CD14-positive monocyte (primary cell): Measurements from ENCODE around the gene PRSS48. TPM values are rescaled to one million over a fixed set of nuclear protein-coding genes. Genes with fewer than 3 reads are reported as not detected.

Experiments
- DNase-seq, 3 donors: peaks; one replicate each; pipeline ENCODE4 v3.0.0-alpha.2; 2011 to 2022
- H2AFZ ChIP-seq: 2 replicates; pipeline ENCODE4 v1.6.0; 2012; ENCODE audit warnings: mild to moderate bottlenecking, low read depth, low read length, inconsistent platforms; ENCODE audit not compliant: insufficient read depth, poor library complexity, severe bottlenecking
- H3K27ac ChIP-seq, 2 donors: 1 replicate in 1 of 2; 2 replicates in 1 of 2; pipeline ENCODE4 v1.5.1; 2012 to 2013; ENCODE audit warnings: low read length in 2 of 2, control low read depth in 1 of 2, inconsistent platforms in 1 of 2, low read depth in 1 of 2, mild to moderate bottlenecking in 1 of 2
- H3K27me3 ChIP-seq, 2 donors: one replicate each; pipeline versions ENCODE4 v1.6.0 to v1.6.1; 2011 to 2013; ENCODE audit warnings: low read length in 2 of 2; ENCODE audit not compliant: control insufficient read depth in 2 of 2, insufficient read depth in 2 of 2
- H3K36me3 ChIP-seq, 2 donors: replicated peaks in 1 of 2; 1 replicate in 1 of 2; 2 replicates in 1 of 2; pipeline versions ENCODE4 v1.5.1 to v1.6.1; 2012 to 2013; ENCODE audit warnings: low read length in 2 of 2, control low read depth in 1 of 2, inconsistent platforms in 1 of 2, mild to moderate bottlenecking in 1 of 2; ENCODE audit not compliant: insufficient read depth in 2 of 2, control insufficient read depth in 1 of 2
- H3K4me1 ChIP-seq, 2 donors: 1 replicate in 1 of 2; 2 replicates in 1 of 2; pipeline versions ENCODE4 v1.5.1 to v1.6.1; 2012 to 2013; ENCODE audit warnings: low read length in 2 of 2, control low read depth in 1 of 2, inconsistent platforms in 1 of 2, mild to moderate bottlenecking in 1 of 2, moderate library complexity in 1 of 2; ENCODE audit not compliant: insufficient read depth in 2 of 2, control insufficient read depth in 1 of 2
- H3K4me2 ChIP-seq: replicated peaks from 2 replicates; pipeline ENCODE3; 2012; ENCODE audit warnings: low read length, moderate library complexity, mild to moderate bottlenecking; ENCODE audit not compliant: poor library complexity, severe bottlenecking; ENCODE audit errors: extremely low read depth
- H3K4me3 ChIP-seq, 3 experiments: fragments of 200-600 bp in 1 of 3; sonication (generic) in 1 of 3; replicated peaks in 1 of 3; 1 replicate in 2 of 3; 2 replicates in 1 of 3; pipeline ENCODE4 v1.5.1; 2011 to 2013; ENCODE audit warnings: low read length in 3 of 3, mild to moderate bottlenecking in 3 of 3, control low read depth in 2 of 3, low read depth in 2 of 3, inconsistent platforms in 1 of 3, moderate library complexity in 1 of 3
- H3K79me2 ChIP-seq: 2 replicates; pipeline ENCODE4 v1.6.0; 2012; ENCODE audit warnings: mild to moderate bottlenecking, control low read depth, inconsistent platforms, low read length, moderate library complexity; ENCODE audit not compliant: insufficient read depth
- H3K9ac ChIP-seq: 2 replicates; pipeline ENCODE4 v1.6.0; 2017; ENCODE audit warnings: low read length, mild to moderate bottlenecking; ENCODE audit not compliant: insufficient read depth, poor library complexity, severe bottlenecking
- H3K9me3 ChIP-seq, 2 donors: replicated peaks in 1 of 2; 1 replicate in 1 of 2; 2 replicates in 1 of 2; pipeline versions ENCODE4 v1.5.1 to v1.6.1; 2012 to 2013; ENCODE audit warnings: low read length in 2 of 2, control low read depth in 1 of 2; ENCODE audit not compliant: control insufficient read depth in 1 of 2, insufficient read depth in 1 of 2
- H4K20me1 ChIP-seq: 2 replicates; pipeline ENCODE4 v1.6.0; 2012; ENCODE audit warnings: mild to moderate bottlenecking, low read length, control low read depth, moderate library complexity; ENCODE audit not compliant: insufficient read depth
- H3K27ac Mint-ChIP-seq, 7 donors: one replicate each; pipeline ENCODE4 v1.8.0; 2020; ENCODE audit warnings: mild to moderate bottlenecking in 7 of 7, mixed read lengths in 7 of 7, moderate library complexity in 6 of 7, inconsistent platforms in 2 of 7
- H3K27me3 Mint-ChIP-seq, 3 donors: one replicate each; pipeline ENCODE4 v1.8.0; 2021 to 2022; ENCODE audit warnings: low read depth in 3 of 3, mild to moderate bottlenecking in 3 of 3, mixed read lengths in 3 of 3, moderate library complexity in 3 of 3, inconsistent platforms in 1 of 3
- H3K36me3 Mint-ChIP-seq, 2 donors: one replicate each; pipeline ENCODE4 v1.8.0; 2020; ENCODE audit warnings: mixed read lengths in 2 of 2, inconsistent platforms in 1 of 2, mild to moderate bottlenecking in 1 of 2
- H3K4me1 Mint-ChIP-seq: one replicate; pipeline ENCODE4 v1.8.0; 2020; ENCODE audit warnings: mild to moderate bottlenecking, mixed read lengths
- H3K4me3 Mint-ChIP-seq, 2 donors: one replicate each; pipeline ENCODE4 v1.8.0; 2020; ENCODE audit warnings: mild to moderate bottlenecking in 2 of 2, mixed read lengths in 2 of 2, moderate library complexity in 1 of 2
- H3K9me3 Mint-ChIP-seq, 7 donors: one replicate each; pipeline ENCODE4 v1.8.0; 2020 to 2022; ENCODE audit warnings: mixed read lengths in 7 of 7, mild to moderate bottlenecking in 6 of 7, moderate library complexity in 6 of 7, inconsistent platforms in 2 of 7
- WGBS: methylation state at CpG from one replicate; pipeline ENCODE4 v1.1.5; 2013; ENCODE audit warnings: missing lambda C conversion rate; ENCODE audit not compliant: insufficient coverage; 5-methylcytosine and 5-hydroxymethylcytosine counted together
- intact Hi-C, 2 donors: fragments of 100-400 bp; cut with micrococcal nuclease; formaldehyde crosslinking; loops; one replicate each; pipeline versions ENCODE4 v1.15.0 to v1.15.1; 2023
- polyA plus RNA-seq, 3 donors: library from polyadenylated mRNA; depleted of rRNA in 1 of 3; unstranded in 2 of 3; stranded (reverse) in 1 of 3; fragments of 300-500 nt in 2 of 3; fragments of >200 nt in 1 of 3; fragmentation: Illumina TruSeq in 2 of 3; gene quantifications; 1 replicate in 2 of 3; 2 replicates in 1 of 3; pipeline ENCODE4 v1.2.3, GENCODE V29; 2012 to 2021
- TF ChIP-seq, protein P1 (sequence below): fragments of 200-600 bp; IDR thresholded peaks from one replicate; pipeline ENCODE4 v1.8.0; 2022; ENCODE audit warnings: antibody characterized with exemption, mild to moderate bottlenecking

The PRSS48 gene
- polyA plus RNA-seq, 3 donors = not detected

DNA sequence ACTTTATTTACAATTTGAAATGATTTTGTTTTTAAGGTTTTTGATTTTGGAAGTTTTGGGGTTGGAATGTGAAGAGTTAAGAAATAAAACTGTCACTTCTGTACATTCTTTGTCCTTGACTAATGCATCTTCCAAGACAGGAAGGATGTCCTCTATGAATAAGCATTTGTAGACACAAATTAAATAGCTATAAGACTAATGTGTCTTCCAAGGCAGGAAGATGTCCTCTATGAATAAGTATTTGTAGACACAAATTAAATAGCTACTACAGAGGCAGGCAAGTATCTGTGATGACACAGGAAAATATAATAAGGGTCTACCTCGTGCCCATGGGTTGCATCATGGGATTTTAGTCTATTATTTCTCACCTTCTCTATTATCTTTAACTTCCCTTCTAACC, 14.5 kb downstream of the PRSS48 start:
- no peak for DNase-seq
- H3K4me3 ChIP-seq = no peak overlapping the region
- intact Hi-C loops = no loop called here
- no peaks in the 10 kb centered on the region for H3K79me2 ChIP-seq
- Mint-ChIP-seq H3K4me1 (no peaks in the 10 kb centered on the region), H3K27me3 (peaks cover 1 to 3% (median 1%) of the 10 kb centered on the region in 3 donors), H3K4me3 (no peak overlapping the region), H3K27ac (no peak overlapping the region), H3K9me3 (peaks cover 0 to 6% (median 2%) of the 10 kb centered on the region in 7 donors), H3K36me3 (no peaks in the 10 kb centered on the region)
- H3K36me3 ChIP-seq = no peaks in the 10 kb centered on the region
- H3K27ac ChIP-seq = no peak overlapping the region
- no peaks in the 10 kb centered on the region for H3K4me1 ChIP-seq
- TF ChIP-seq, protein P1, sequence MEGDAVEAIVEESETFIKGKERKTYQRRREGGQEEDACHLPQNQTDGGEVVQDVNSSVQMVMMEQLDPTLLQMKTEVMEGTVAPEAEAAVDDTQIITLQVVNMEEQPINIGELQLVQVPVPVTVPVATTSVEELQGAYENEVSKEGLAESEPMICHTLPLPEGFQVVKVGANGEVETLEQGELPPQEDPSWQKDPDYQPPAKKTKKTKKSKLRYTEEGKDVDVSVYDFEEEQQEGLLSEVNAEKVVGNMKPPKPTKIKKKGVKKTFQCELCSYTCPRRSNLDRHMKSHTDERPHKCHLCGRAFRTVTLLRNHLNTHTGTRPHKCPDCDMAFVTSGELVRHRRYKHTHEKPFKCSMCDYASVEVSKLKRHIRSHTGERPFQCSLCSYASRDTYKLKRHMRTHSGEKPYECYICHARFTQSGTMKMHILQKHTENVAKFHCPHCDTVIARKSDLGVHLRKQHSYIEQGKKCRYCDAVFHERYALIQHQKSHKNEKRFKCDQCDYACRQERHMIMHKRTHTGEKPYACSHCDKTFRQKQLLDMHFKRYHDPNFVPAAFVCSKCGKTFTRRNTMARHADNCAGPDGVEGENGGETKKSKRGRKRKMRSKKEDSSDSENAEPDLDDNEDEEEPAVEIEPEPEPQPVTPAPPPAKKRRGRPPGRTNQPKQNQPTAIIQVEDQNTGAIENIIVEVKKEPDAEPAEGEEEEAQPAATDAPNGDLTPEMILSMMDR = no peak
- H3K9ac ChIP-seq = no peak overlapping the region
- H2AFZ ChIP-seq = no peak overlapping the region
- no peaks in the 10 kb centered on the region for H3K27me3 ChIP-seq
- WGBS = no CpG with 5 or more reads among the region's 1 CpG
- H3K9me3 ChIP-seq = no peaks in the 10 kb centered on the region
- H3K4me2 ChIP-seq = no peak overlapping the region
- H4K20me1 ChIP-seq = no peaks in the 10 kb centered on the region

DNA sequence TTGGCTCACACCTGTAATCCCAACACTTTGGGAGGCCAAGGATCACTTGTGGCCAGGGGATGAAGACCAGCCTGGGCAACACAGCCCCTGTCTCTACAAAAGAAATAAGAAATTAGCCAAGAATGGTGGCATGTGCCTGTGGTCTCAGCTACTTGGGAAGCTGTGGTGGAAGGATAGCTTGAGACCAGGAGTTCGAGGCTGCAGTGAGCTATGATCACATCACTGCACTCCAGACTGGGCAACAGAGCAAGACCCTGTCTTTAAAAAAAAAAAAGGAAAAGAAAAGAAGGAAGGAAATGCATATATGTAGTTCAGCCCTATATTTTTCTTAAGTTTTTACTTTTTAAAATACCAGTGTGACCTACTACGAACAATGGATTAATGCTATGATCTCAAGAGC, 15.1 kb downstream of the PRSS48 start:
- no peak overlapping the region for H3K27ac ChIP-seq
- no peak overlapping the region for H3K4me2 ChIP-seq
- no peaks in the 10 kb centered on the region for H3K36me3 ChIP-seq
- no peaks in the 10 kb centered on the region for H3K79me2 ChIP-seq
- no peak overlapping the region for H3K27ac Mint-ChIP-seq
- no peak overlapping the region for H3K4me3 ChIP-seq
- no CpG with 5 or more reads among the region's 2 CpGs for WGBS
- H3K9me3 ChIP-seq = no peaks in the 10 kb centered on the region
- H4K20me1 ChIP-seq = no peaks in the 10 kb centered on the region
- TF ChIP-seq, protein P1 = no peak
- H3K9ac ChIP-seq = no peak overlapping the region
- no peaks in the 10 kb centered on the region for H3K4me1 Mint-ChIP-seq
- H3K27me3 Mint-ChIP-seq = peaks cover 1 to 3% (median 1%) of the 10 kb centered on the region in 3 donors
- H3K36me3 Mint-ChIP-seq = no peaks in the 10 kb centered on the region
- H3K4me1 ChIP-seq = no peaks in the 10 kb centered on the region
- H3K4me3 Mint-ChIP-seq = no peak overlapping the region
- DNase-seq = no peak
- intact Hi-C loops = no loop called here
- no peaks in the 10 kb centered on the region for H3K27me3 ChIP-seq
- no peak overlapping the region for H2AFZ ChIP-seq
- H3K9me3 Mint-ChIP-seq = peaks cover 0 to 6% (median 2%) of the 10 kb centered on the region in 7 donors
